HepG2 (cell line): Measurements from ENCODE around the gene SRP14. TPM values are rescaled to one million over a fixed set of nuclear protein-coding genes. Genes with fewer than 3 reads are reported as not detected.

Experiments
- ASH2L ChIP-seq: fragments of 300-600, 200-600 bp; sonication (generic); IDR thresholded peaks from 2 replicates; pipeline ENCODE4 v1.7.0; 2017; ENCODE audit warnings: low read depth, mild to moderate bottlenecking, moderate library complexity, mixed read lengths, low read length; ENCODE audit not compliant: insufficient read length
- DNMT1 ChIP-seq: sonication (generic); formaldehyde crosslinking; IDR thresholded peaks from 2 replicates; pipeline ENCODE4 v1.5.1; 2020; ENCODE audit warnings: mild to moderate bottlenecking, missing genetic modification reagents
- ESRRA ChIP-seq: sonication (generic); formaldehyde crosslinking; IDR thresholded peaks from 2 replicates; pipeline ENCODE4 v1.5.1; 2020; ENCODE audit warnings: mild to moderate bottlenecking, low read depth, missing genetic modification reagents
- IRF1 ChIP-seq: sonication (generic); formaldehyde crosslinking; IDR thresholded peaks from 2 replicates; pipeline ENCODE4 v1.4.0; 2020; ENCODE audit warnings: low read depth, mild to moderate bottlenecking, missing genetic modification reagents
- ISL2 ChIP-seq: sonication (generic); formaldehyde crosslinking; IDR thresholded peaks from 2 replicates; pipeline ENCODE4 v1.5.0; 2020; ENCODE audit warnings: missing genetic modification reagents
- KLF11 ChIP-seq: IDR thresholded peaks from 2 replicates; pipeline ENCODE4 v1.6.1; 2016; ENCODE audit warnings: missing compliant biosample characterization
- NFIB ChIP-seq: sonication (generic); formaldehyde crosslinking; IDR thresholded peaks from 2 replicates; pipeline ENCODE4 v1.9.0; 2021; ENCODE audit warnings: missing genetic modification reagents, mild to moderate bottlenecking, borderline replicate concordance
- PAF1 ChIP-seq: IDR thresholded peaks from 2 replicates; pipeline ENCODE4 v1.6.1; 2016; ENCODE audit warnings: missing genetic modification reagents, missing compliant biosample characterization
- RORA ChIP-seq: sonication (generic); formaldehyde crosslinking; IDR thresholded peaks from 2 replicates; pipeline ENCODE4 v1.5.0; 2020; ENCODE audit warnings: mild to moderate bottlenecking, missing genetic modification reagents, moderate library complexity
- RXRA ChIP-seq: sonication (generic); formaldehyde crosslinking; IDR thresholded peaks from 2 replicates; pipeline ENCODE4 v1.5.1; 2020; ENCODE audit warnings: missing genetic modification reagents
- SRSF1 ChIP-seq: fragments of 200-400 bp; formaldehyde crosslinking; optimal IDR thresholded peaks from 2 replicates; pipeline ENCODE3; 2017; ENCODE audit warnings: mild to moderate bottlenecking, low read depth, low read length, moderate library complexity
- STAT5B ChIP-seq: sonication (generic); formaldehyde crosslinking; IDR thresholded peaks from 2 replicates; pipeline ENCODE4 v1.4.0; 2020; ENCODE audit warnings: missing genetic modification reagents
- ZNF441 ChIP-seq: sonication (generic); formaldehyde crosslinking; IDR thresholded peaks from 2 replicates; pipeline ENCODE4 v1.7.0; 2021; ENCODE audit warnings: missing genetic modification reagents, borderline replicate concordance
- ZNF512 ChIP-seq: sonication (generic); formaldehyde crosslinking; IDR thresholded peaks from 2 replicates; pipeline ENCODE4 v1.4.0; 2020; ENCODE audit warnings: mild to moderate bottlenecking, missing genetic modification reagents
- ZNF512B ChIP-seq: sonication (generic); formaldehyde crosslinking; IDR thresholded peaks from 2 replicates; pipeline ENCODE4 v1.5.1; 2020; ENCODE audit warnings: missing genetic modification reagents, mild to moderate bottlenecking, borderline replicate concordance
- ZNF570 ChIP-seq: sonication (generic); formaldehyde crosslinking; IDR thresholded peaks from 2 replicates; pipeline ENCODE4 v1.4.0; 2020; ENCODE audit warnings: mild to moderate bottlenecking, missing genetic modification reagents, borderline replicate concordance
- polyA plus RNA-seq, 8 experiments: library from polyadenylated mRNA; depleted of rRNA in 3 of 8; stranded (reverse) in 7 of 8; unstranded in 1 of 8; fragments of >200 nt; fragmentation: Illumina TruSeq in 4 of 8; extraction: Trizol in 4 of 8; gene quantifications; 2 replicates each; pipeline versions ENCODE4 v1.2.1 to v1.2.3, GENCODE V29; 2011 to 2016; ENCODE audit warnings: low read depth in 4 of 8, missing spikeins in 1 of 8, mixed read lengths in 1 of 8; ENCODE audit not compliant: insufficient read depth in 1 of 8
- total RNA-seq, 5 experiments: library from RNA; depleted of rRNA; stranded (reverse); fragments of >200 nt; fragmentation: Illumina TruSeq; extraction: Trizol; gene quantifications; 2 replicates each; pipeline ENCODE4 v1.2.3, GENCODE V29; 2016; ENCODE audit warnings: low read depth in 1 of 5
- TF ChIP-seq, protein P1 (sequence below): sonication (generic); formaldehyde crosslinking; IDR thresholded peaks from 2 replicates; pipeline ENCODE4 v1.8.0; 2022; ENCODE audit warnings: missing genetic modification reagents, mild to moderate bottlenecking, moderate library complexity, borderline replicate concordance
- TF ChIP-seq, protein P2 (sequence below): sonication (generic); formaldehyde crosslinking; IDR thresholded peaks from 2 replicates; pipeline ENCODE4 v1.8.0; 2022; ENCODE audit warnings: mild to moderate bottlenecking, missing genetic modification reagents, borderline replicate concordance

SRP14 gene
- total and polyA plus RNA-seq, 2 of the 13 experiments (the other 11 are each of a cell fraction or from before 2014, with no cell fraction given), result 208 to 356 TPM

DNA sequence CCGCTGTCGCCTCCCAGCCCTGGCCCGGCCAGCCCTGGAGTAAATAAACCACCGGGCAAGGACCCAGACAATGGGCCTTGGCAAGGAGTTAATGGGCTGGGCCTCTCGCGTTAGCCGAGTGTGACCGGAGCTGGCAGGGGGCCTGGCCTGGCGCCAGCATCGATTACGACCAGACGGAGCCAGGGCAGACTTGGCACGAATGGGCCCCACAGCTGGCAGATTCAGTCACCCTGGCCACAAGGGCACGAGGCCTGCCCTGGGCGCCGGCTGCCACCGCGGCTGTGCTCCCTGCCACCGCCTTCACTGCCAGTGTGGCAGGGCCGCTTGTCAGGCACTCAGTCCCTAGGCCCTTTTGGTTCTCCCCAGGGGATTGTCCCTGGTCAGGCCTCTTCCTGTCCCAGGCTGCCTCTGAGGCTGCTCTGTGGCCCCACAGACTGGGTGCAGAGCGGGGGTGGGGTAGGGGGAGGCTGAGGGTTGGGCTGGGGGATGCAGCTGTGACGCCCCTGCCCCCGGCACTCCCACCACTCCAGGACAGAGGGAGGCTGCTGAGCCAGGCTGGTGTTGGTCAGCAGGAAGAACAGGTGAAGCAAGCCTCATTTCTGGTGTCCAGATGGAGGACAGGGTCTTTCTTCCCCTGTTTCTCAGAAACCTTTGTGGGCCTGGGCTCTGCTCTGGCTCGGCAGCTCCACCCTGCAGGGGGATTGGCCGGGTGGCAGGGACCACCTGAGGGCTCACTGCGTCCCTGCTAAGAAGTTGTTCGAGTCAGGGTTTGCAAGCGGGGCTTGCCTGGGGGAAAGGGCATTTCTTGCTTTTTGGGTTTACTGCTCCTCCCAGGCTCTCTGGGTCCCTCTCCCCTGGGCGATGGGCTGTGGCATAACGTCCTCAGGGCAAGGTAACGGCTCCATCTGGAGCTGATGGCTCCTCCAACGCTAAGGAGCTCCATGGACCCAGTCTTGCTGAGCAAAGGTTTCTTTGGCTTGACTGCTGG is 30.5 kb upstream of the SRP14 start (continued):
- no peak for TF ChIP-seq IRF1 (CRISPR knock-in tag)
- TF ChIP-seq PAF1 (CRISPR knock-in tag), result no peak
- no peak for TF ChIP-seq ASH2L
- peak; percentile 41 for TF ChIP-seq SRSF1
- no peak for TF ChIP-seq RORA (CRISPR knock-in tag)
- TF ChIP-seq ISL2, result 0 out of 2 replicates have a peak, but pooled peaks have one; percentile 39
- TF ChIP-seq, protein P1, sequence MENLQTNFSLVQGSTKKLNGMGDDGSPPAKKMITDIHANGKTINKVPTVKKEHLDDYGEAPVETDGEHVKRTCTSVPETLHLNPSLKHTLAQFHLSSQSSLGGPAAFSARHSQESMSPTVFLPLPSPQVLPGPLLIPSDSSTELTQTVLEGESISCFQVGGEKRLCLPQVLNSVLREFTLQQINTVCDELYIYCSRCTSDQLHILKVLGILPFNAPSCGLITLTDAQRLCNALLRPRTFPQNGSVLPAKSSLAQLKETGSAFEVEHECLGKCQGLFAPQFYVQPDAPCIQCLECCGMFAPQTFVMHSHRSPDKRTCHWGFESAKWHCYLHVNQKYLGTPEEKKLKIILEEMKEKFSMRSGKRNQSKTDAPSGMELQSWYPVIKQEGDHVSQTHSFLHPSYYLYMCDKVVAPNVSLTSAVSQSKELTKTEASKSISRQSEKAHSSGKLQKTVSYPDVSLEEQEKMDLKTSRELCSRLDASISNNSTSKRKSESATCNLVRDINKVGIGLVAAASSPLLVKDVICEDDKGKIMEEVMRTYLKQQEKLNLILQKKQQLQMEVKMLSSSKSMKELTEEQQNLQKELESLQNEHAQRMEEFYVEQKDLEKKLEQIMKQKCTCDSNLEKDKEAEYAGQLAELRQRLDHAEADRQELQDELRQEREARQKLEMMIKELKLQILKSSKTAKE, result no peak
- TF ChIP-seq ZNF570 (CRISPR knock-in tag), result no peak
- no peak for TF ChIP-seq ZNF512
- TF ChIP-seq, protein P2, sequence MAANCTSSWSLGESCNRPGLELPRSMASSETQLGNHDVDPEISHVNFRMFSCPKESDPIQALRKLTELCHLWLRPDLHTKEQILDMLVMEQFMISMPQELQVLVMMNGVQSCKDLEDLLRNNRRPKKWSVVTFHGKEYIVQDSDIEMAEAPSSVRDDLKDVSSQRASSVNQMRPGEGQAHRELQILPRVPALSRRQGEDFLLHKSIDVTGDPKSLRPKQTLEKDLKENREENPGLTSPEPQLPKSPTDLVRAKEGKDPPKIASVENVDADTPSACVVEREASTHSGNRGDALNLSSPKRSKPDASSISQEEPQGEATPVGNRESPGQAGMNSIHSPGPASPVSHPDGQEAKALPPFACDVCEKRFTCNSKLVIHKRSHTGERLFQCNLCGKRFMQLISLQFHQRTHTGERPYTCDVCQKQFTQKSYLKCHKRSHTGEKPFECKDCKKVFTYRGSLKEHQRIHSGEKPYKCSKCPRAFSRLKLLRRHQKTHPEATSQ, result no peak
- no peak for TF ChIP-seq ESRRA (CRISPR knock-in tag)
- TF ChIP-seq RXRA (CRISPR knock-in tag), result peak; percentile 84
- TF ChIP-seq ZNF441 (CRISPR knock-in tag), result no peak
- TF ChIP-seq ZNF512B, result 0 out of 2 replicates have a peak, but pooled peaks have one; percentile 48
- no peak for TF ChIP-seq NFIB (CRISPR knock-in tag)
- no peak for TF ChIP-seq STAT5B (CRISPR knock-in tag)
- no peak for TF ChIP-seq KLF11 (CRISPR knock-in tag)
- TF ChIP-seq DNMT1, result no peak
